ENCODE results near the gene CTXND1. TPM values are rescaled to one million over a fixed set of nuclear protein-coding genes. Genes with fewer than 3 reads are reported as not detected.

The CTXND1 gene
- total and polyA plus RNA-seq, 2 experiments from 2014 or later, result 0.05 TPM; not detected in 1

DNA sequence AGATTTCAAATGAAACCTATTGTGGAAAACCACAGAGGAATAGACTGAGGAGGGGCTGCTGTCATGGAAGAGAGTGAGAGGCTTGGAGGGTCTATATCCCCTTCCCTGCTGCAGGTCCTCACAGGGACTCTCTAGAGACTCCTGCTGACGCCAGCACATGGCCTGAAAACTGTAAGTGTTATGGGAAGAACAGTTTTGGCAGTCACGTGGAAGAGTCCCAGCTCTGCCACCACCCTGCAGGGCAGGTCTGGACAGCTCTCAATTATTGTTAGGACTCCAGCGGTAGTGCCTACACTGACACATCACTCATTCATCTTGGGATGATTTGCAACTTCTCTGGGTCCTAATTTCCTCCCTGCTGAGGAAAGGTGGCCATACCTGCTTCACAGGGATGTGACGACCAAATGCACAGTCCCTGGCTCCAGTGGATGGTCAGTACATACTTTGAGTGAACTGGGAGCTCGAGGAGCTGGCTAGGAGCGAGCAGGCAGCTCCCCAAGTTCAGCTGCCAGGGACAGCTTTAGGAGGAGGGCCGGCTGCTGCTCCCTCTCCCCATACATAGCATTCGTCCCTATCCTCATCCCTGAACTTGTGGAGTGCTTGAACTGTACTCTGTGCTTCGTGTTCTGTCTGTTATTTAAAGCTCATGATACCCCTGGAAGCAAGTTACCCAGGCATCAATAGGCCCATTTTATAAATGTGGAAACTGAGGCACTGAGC lies 49.2 kb downstream of the CTXND1 start:
- Mint-ChIP-seq H3K27ac (no peak overlapping the region), H3K27me3 (ENCODE audit: insufficient read depth, low read depth, poor library complexity) (peaks cover 4% of the 10 kb centered on the region), H3K4me3 (no peak overlapping the region), H3K36me3 (ENCODE audit: low read depth) (no peaks in the 10 kb centered on the region), H3K4me1 (peaks cover 26% of the 10 kb centered on the region), H3K9me3 (no peaks in the 10 kb centered on the region)
- no peak for ATAC-seq
- peaks cover 10% of the 10 kb centered on the region; the same call in 1 of the 2 replicates for H3K4me1 ChIP-seq (ENCODE audit: insufficient read depth)
- no peaks in the 10 kb centered on the region for H3K79me2 ChIP-seq (replicated peaks; ENCODE audit: insufficient read depth)
- H3K9me2 ChIP-seq (ENCODE audit: insufficient read depth), result 0 out of 2 replicates have a peak, but pooled peaks cover 5% of the 10 kb centered on the region
- H3K27ac ChIP-seq (ENCODE audit: low read depth), result no peak overlapping the region
- H3K27me3 ChIP-seq (ENCODE audit: insufficient read depth), result no peaks in the 10 kb centered on the region
- H3K4me2 ChIP-seq, result no peak overlapping the region
- no peaks in the 10 kb centered on the region for H3F3A ChIP-seq (replicated peaks; ENCODE audit: low read depth)
- H4K20me1 ChIP-seq (replicated peaks; ENCODE audit: insufficient read depth), result no peaks in the 10 kb centered on the region
- no peak overlapping the region for H2AFZ ChIP-seq
- H3K36me3 ChIP-seq (ENCODE audit: insufficient read depth), result no peaks in the 10 kb centered on the region
- no peak for TF ChIP-seq STAT1 (IDR thresholded peaks at IDR 0.05; ENCODE audit: unreplicated experiment)
- no peak for TF ChIP-seq POLR2AphosphoS5 (IDR thresholded peaks at IDR 0.05; ENCODE audit: low read depth)
- no peak for TF ChIP-seq EZH2phosphoT487 (IDR thresholded peaks at IDR 0.05; ENCODE audit: unreplicated experiment)
- no peak for TF ChIP-seq ZNF114 (CRISPR knock-in tag; IDR thresholded peaks at IDR 0.05)
- no peak for TF ChIP-seq ETS1 (IDR thresholded peaks at IDR 0.05)
- no peak for TF ChIP-seq JUNB (IDR thresholded peaks at IDR 0.05; ENCODE audit: unreplicated experiment)
- TF ChIP-seq, protein P1, sequence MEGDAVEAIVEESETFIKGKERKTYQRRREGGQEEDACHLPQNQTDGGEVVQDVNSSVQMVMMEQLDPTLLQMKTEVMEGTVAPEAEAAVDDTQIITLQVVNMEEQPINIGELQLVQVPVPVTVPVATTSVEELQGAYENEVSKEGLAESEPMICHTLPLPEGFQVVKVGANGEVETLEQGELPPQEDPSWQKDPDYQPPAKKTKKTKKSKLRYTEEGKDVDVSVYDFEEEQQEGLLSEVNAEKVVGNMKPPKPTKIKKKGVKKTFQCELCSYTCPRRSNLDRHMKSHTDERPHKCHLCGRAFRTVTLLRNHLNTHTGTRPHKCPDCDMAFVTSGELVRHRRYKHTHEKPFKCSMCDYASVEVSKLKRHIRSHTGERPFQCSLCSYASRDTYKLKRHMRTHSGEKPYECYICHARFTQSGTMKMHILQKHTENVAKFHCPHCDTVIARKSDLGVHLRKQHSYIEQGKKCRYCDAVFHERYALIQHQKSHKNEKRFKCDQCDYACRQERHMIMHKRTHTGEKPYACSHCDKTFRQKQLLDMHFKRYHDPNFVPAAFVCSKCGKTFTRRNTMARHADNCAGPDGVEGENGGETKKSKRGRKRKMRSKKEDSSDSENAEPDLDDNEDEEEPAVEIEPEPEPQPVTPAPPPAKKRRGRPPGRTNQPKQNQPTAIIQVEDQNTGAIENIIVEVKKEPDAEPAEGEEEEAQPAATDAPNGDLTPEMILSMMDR (conservative IDR thresholded peaks at IDR 0.05; ENCODE audit: low read depth in 2 of 2), result no peak
- no peak overlapping the region for H3K4me3 ChIP-seq
- no peak for DNase-seq (ENCODE audit: low spot score)

DNA sequence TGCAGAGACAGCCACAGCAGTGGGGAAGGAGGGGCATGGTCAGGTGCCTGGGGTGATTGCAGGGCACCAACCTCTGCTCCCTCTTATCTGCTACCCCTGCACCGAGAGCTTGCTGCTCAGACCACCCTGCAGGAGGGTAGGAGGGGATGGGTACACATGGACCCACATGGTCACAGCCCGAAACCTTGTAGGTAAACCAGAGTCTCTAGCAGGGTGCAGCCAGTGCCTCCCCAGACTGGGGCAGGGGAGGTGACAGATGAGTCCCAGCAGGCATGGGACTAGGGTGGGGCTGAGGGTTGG lies 50.0 kb downstream of the CTXND1 start:
- TF ChIP-seq EZH2phosphoT487 (IDR thresholded peaks at IDR 0.05; ENCODE audit: unreplicated experiment) (no peak), ZNF114 (CRISPR knock-in tag; IDR thresholded peaks at IDR 0.05) (no peak), EZH2 (IDR thresholded peaks at IDR 0.05; ENCODE audit: low read depth, unreplicated experiment) (no peak), STAT1 (IDR thresholded peaks at IDR 0.05; ENCODE audit: unreplicated experiment) (no peak), ZNF331 (CRISPR knock-in tag; IDR thresholded peaks at IDR 0.05; ENCODE audit: low read depth) (no peak), CREB1 (CRISPR knock-in tag; IDR thresholded peaks at IDR 0.05; ENCODE audit: low read depth) (no peak), ETS1 (IDR thresholded peaks at IDR 0.05) (no peak), POLR2AphosphoS5 (IDR thresholded peaks at IDR 0.05; ENCODE audit: low read depth) (no peak), JUNB (IDR thresholded peaks at IDR 0.05; ENCODE audit: unreplicated experiment) (no peak)
- TF ChIP-seq, protein P1 (conservative IDR thresholded peaks at IDR 0.05; ENCODE audit: low read depth in 2 of 2), result no peak
- TF ChIP-seq, protein P2, sequence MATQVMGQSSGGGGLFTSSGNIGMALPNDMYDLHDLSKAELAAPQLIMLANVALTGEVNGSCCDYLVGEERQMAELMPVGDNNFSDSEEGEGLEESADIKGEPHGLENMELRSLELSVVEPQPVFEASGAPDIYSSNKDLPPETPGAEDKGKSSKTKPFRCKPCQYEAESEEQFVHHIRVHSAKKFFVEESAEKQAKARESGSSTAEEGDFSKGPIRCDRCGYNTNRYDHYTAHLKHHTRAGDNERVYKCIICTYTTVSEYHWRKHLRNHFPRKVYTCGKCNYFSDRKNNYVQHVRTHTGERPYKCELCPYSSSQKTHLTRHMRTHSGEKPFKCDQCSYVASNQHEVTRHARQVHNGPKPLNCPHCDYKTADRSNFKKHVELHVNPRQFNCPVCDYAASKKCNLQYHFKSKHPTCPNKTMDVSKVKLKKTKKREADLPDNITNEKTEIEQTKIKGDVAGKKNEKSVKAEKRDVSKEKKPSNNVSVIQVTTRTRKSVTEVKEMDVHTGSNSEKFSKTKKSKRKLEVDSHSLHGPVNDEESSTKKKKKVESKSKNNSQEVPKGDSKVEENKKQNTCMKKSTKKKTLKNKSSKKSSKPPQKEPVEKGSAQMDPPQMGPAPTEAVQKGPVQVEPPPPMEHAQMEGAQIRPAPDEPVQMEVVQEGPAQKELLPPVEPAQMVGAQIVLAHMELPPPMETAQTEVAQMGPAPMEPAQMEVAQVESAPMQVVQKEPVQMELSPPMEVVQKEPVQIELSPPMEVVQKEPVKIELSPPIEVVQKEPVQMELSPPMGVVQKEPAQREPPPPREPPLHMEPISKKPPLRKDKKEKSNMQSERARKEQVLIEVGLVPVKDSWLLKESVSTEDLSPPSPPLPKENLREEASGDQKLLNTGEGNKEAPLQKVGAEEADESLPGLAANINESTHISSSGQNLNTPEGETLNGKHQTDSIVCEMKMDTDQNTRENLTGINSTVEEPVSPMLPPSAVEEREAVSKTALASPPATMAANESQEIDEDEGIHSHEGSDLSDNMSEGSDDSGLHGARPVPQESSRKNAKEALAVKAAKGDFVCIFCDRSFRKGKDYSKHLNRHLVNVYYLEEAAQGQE (IDR thresholded peaks at IDR 0.05; ENCODE audit: unreplicated experiment), result no peak
- H3K79me2 ChIP-seq (replicated peaks; ENCODE audit: insufficient read depth), result no peaks in the 10 kb centered on the region
- no peaks in the 10 kb centered on the region for H3F3A ChIP-seq (replicated peaks; ENCODE audit: low read depth)
- Mint-ChIP-seq H3K36me3 (ENCODE audit: low read depth) (no peaks in the 10 kb centered on the region), H3K4me3 (no peak overlapping the region), H3K27me3 (ENCODE audit: insufficient read depth, low read depth, poor library complexity) (peaks cover 4% of the 10 kb centered on the region), H3K9me3 (no peaks in the 10 kb centered on the region), H3K27ac (no peak overlapping the region), H3K4me1 (peaks cover 19% of the 10 kb centered on the region)
- no peak overlapping the region for H3K4me3 ChIP-seq
- H2AFZ ChIP-seq, result no peak overlapping the region
- H3K27me3 ChIP-seq (ENCODE audit: insufficient read depth), result no peaks in the 10 kb centered on the region
- H4K20me1 ChIP-seq (replicated peaks; ENCODE audit: insufficient read depth), result no peaks in the 10 kb centered on the region
- H3K9me2 ChIP-seq (ENCODE audit: insufficient read depth), result 0 out of 2 replicates have a peak, but pooled peaks cover 7% of the 10 kb centered on the region
- H3K27ac ChIP-seq (ENCODE audit: low read depth), result no peak overlapping the region
- no peak for ATAC-seq
- DNase-seq (ENCODE audit: low spot score), result no peak
- H3K36me3 ChIP-seq (ENCODE audit: insufficient read depth), result no peaks in the 10 kb centered on the region
- peaks cover 10% of the 10 kb centered on the region; the same call in 1 of the 2 replicates for H3K4me1 ChIP-seq (ENCODE audit: insufficient read depth)
- H3K4me2 ChIP-seq, result no peak overlapping the region

All from GM23338 (cell line).